Medulla oblongata (tissue), 1 donor: ENCODE results near the gene S100A12.
A peak's percentile ranks its signal among the peaks of the same experiment; 100 is the strongest.

Experiments
- DNase-seq: peaks from one replicate; pipeline ENCODE4 v3.0.0-alpha.2; 2015; ENCODE audit errors: extremely low spot score

S100A12 gene

GRCh38 chr1:153336650-153337049, 38.8 kb downstream of the S100A12 start:
- no peak for DNase-seq

DNA sequence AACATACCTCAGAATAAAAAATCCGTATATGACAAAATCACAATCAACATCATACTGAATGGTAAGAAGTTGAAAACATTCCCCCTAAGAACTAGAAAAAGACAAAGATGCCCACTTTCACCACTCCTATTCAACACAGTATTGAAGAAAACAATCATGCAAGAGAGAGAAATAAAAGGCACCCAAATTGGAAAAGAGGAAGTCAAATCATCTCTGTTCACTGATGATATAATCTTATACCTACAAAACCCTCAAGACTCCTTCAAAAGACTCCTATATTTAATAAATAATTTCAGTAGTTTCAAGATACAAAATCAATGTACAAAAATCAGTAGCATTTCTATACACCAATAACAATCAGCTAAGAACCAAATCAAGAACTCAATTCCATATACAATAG, 41.5 kb downstream of the S100A12 start:
- no peak for DNase-seq

DNA sequence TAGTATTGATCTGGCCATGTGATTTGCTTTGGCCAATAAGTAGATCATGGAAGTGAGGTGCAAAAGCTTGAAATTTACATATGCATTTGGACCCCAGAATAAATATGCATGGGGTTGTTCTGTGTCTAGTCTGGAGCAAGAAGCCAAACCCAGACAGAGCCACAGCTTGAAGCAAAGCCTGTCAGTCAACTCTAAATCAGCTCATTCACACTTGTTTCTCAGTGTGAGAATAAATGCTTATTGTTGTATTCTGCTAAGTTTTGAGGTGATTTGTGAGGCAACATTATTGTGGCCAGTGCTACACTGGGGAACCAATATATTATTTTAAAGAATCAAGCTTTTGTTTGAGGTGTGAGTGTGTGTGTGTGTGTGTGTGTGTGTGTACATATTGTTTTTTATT, 50.5 kb downstream of the S100A12 start:
- DNase-seq: peak; percentile 76
